ENCODE results near the gene BAG1. TPM values are rescaled to one million over a fixed set of nuclear protein-coding genes. Genes with fewer than 3 reads are reported as not detected.
A peak's percentile ranks its signal among the peaks of the same experiment; 100 is the strongest.

BAG1 gene
- total and polyA plus RNA-seq, 2 experiments from 2014 or later = 248 to 270 TPM

DNA sequence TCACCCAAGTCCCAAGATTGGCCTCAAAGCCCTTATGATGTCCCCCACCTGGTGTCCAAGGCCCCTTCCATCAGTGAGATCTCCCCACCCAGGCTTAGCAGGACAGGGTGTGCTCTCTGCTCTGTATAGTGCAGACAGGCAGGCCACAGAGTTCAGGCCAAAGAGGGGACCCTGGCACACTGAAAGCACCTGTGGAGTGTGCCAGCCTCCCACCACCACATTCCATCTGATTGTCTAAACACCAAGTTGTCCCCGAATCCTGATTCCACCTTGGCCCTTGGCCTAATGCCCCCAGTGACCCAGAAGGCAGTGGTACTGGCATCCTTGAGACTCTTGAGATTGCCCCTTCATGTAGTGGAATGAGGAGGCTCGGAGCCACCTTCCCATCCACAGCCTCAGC lies 19.2 kb downstream of the BAG1 start:
- H3K36me3 ChIP-seq = no peaks in the 10 kb centered on the region
- no peak for DNase-seq (ENCODE audit: low read depth in 1 of 2, low spot score in 1 of 2)
- no peaks in the 10 kb centered on the region for H3K27me3 ChIP-seq
- H3K4me3 ChIP-seq = no peak overlapping the region
- TF ChIP-seq CTCF (IDR thresholded peaks at IDR 0.05; ENCODE audit: low read depth, low read length) = no peak
- H3K27ac ChIP-seq = no peak overlapping the region
- peaks cover under 1% of the 10 kb centered on the region for H3K4me1 ChIP-seq (ENCODE audit: low read depth)
- no peaks in the 10 kb centered on the region for H3K9me3 ChIP-seq (ENCODE audit: low read depth)

GRCh38 chr9:33244137-33244784 lies 20.2 kb downstream of the BAG1 start:
- DNase-seq (ENCODE audit: low read depth in 1 of 2, low spot score in 1 of 2) = no peak
- Histone ChIP-seq H3K4me3 (no peak overlapping the region), H3K36me3 (no peaks in the 10 kb centered on the region), H3K4me1 (ENCODE audit: low read depth) (peaks cover 11% of the 10 kb centered on the region), H3K27me3 (no peaks in the 10 kb centered on the region), H3K9me3 (ENCODE audit: low read depth) (no peaks in the 10 kb centered on the region), H3K27ac (no peak overlapping the region)
- no peak for TF ChIP-seq CTCF (IDR thresholded peaks at IDR 0.05; ENCODE audit: low read depth, low read length)

- Histone ChIP-seq H3K36me3 (no peaks in the 10 kb centered on the region), H3K27ac (no peak overlapping the region), H3K9me3 (ENCODE audit: low read depth) (no peaks in the 10 kb centered on the region), H3K27me3 (no peaks in the 10 kb centered on the region), H3K4me3 (no peak overlapping the region), H3K4me1 (ENCODE audit: low read depth) (peaks cover 11% of the 10 kb centered on the region)
- no peak for TF ChIP-seq CTCF (IDR thresholded peaks at IDR 0.05; ENCODE audit: low read depth, low read length)
- DNase-seq (ENCODE audit: low read depth in 1 of 2, low spot score in 1 of 2) = no peak
Measured at GRCh38 chr9:33242609-33243134, 21.8 kb downstream of the BAG1 start.

DNA sequence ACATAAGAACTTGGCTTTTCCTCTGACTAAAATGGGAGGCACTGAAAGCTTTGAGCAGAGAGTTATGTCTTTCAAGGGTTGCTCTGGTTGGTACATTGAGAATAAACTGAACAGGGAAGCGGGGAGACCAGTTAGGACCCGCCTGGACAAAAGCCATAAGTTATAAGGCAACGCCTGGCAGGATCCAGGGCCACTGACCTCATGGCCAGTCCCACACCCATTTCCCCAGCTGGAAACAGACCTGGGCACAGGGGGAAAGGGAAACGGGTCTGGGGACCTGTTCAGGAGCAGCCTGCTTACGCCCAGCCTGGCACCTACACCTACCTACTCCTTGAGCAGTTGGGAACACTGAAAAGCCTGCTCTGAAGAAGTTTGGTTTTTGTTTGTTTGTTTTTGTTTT lies 23.2 kb downstream of the BAG1 start:
- H3K27me3 ChIP-seq = no peaks in the 10 kb centered on the region

GRCh38 chr9:33239921-33240320 lies 24.6 kb downstream of the BAG1 start, which contains the start of gene SPINK4:
Gene SPINK4 (plus strand): TSS chr9:33240167. CDS start chr9:33240209, 42 bp downstream.
- H3K4me3 ChIP-seq = no peak within 1 kb of the TSS
- peak; percentile 18 to 49 for DNase-seq (ENCODE audit: low read depth in 1 of 2, low spot score in 1 of 2)
- no peaks in the 10 kb centered on the region for H3K36me3 ChIP-seq
- no peaks in the 10 kb centered on the region for H3K9me3 ChIP-seq (ENCODE audit: low read depth)
- TF ChIP-seq CTCF (IDR thresholded peaks at IDR 0.05; ENCODE audit: low read depth, low read length) = no peak
- no peaks in the 10 kb centered on the region for H3K27me3 ChIP-seq
- peak within 1 kb of the TSS; percentile 69 for H3K27ac ChIP-seq
- H3K4me1 ChIP-seq (ENCODE audit: low read depth) = peaks cover 11% of the 10 kb centered on the region

More for the DNA sequence above, 23.2 kb downstream of the BAG1 start:
- Histone ChIP-seq H3K4me3 (no peak overlapping the region), H3K27ac (no peak overlapping the region), H3K9me3 (ENCODE audit: low read depth) (no peaks in the 10 kb centered on the region), H3K4me1 (ENCODE audit: low read depth) (peaks cover 11% of the 10 kb centered on the region), H3K36me3 (no peaks in the 10 kb centered on the region)
- no peak for DNase-seq (ENCODE audit: low read depth in 1 of 2, low spot score in 1 of 2)
- no peak for TF ChIP-seq CTCF (IDR thresholded peaks at IDR 0.05; ENCODE audit: low read depth, low read length)

Measured in cardiac muscle cell (in vitro differentiated cells and primary cell).